ENCODE measurements around the gene IL1F10.
"Not testable (repeated sequence)": the region's sequence is repeated elsewhere in the genome, so short reads cannot be mapped to it uniquely, and the experiment has no call there.

Gene IL1F10

GRCh38 chr2:113085542-113085941 lies 17.8 kb downstream of the IL1F10 start:
- TF ChIP-seq CTCF (IDR thresholded peaks at IDR 0.05; ENCODE audit: low read length, missing control alignments): no peak
- DNase-seq (ENCODE audit: low read depth): no peak
- H3K4me3 ChIP-seq (replicated peaks; ENCODE audit: low read depth, low read length): no peak overlapping the region

- H3K4me3 ChIP-seq (replicated peaks; ENCODE audit: low read depth, low read length): no peak overlapping the region
- no peak for TF ChIP-seq CTCF (IDR thresholded peaks at IDR 0.05; ENCODE audit: low read length, missing control alignments)
- no peak for DNase-seq (ENCODE audit: low read depth)
These were observed 20.6 kb downstream of the IL1F10 start for GRCh38 chr2:113088213-113088992.

- no peak for TF ChIP-seq CTCF (IDR thresholded peaks at IDR 0.05; ENCODE audit: low read length, missing control alignments)
- no peak overlapping the region for H3K4me3 ChIP-seq (replicated peaks; ENCODE audit: low read depth, low read length)
- no peak for DNase-seq (ENCODE audit: low read depth)
These were observed 22.1 kb downstream of the IL1F10 start for GRCh38 chr2:113089916-113090315.

GRCh38 chr2:113091231-113091896 lies 23.6 kb downstream of the IL1F10 start:
- no peak overlapping the region for H3K4me3 ChIP-seq (replicated peaks; ENCODE audit: low read depth, low read length)
- no peak for TF ChIP-seq CTCF (IDR thresholded peaks at IDR 0.05; ENCODE audit: low read length, missing control alignments)
- no peak for DNase-seq (ENCODE audit: low read depth)

- no peak for DNase-seq (ENCODE audit: low read depth)
- no peak overlapping the region for H3K4me3 ChIP-seq (replicated peaks; ENCODE audit: low read depth, low read length)
- TF ChIP-seq CTCF (IDR thresholded peaks at IDR 0.05; ENCODE audit: low read length, missing control alignments): no peak
These were observed 25.3 kb downstream of the IL1F10 start for GRCh38 chr2:113092864-113093612.

GRCh38 chr2:113093613-113093977 lies 25.8 kb downstream of the IL1F10 start:
- DNase-seq (ENCODE audit: low read depth): no peak
- TF ChIP-seq CTCF (IDR thresholded peaks at IDR 0.05; ENCODE audit: low read length, missing control alignments): no peak

GRCh38 chr2:113096306-113096705 lies 28.5 kb downstream of the IL1F10 start:
- not testable (repeated sequence) for H3K4me3 ChIP-seq (replicated peaks; ENCODE audit: low read depth, low read length); DNase-seq (ENCODE audit: low read depth)

More at GRCh38 chr2:113093613-113093977, 25.8 kb downstream of the IL1F10 start:
- no peak overlapping the region for H3K4me3 ChIP-seq (replicated peaks; ENCODE audit: low read depth, low read length)

GRCh38 chr2:113096842-113097618 lies 29.3 kb downstream of the IL1F10 start:
- DNase-seq (ENCODE audit: low read depth): not testable (repeated sequence)

More at GRCh38 chr2:113096842-113097618, 29.3 kb downstream of the IL1F10 start:
- H3K4me3 ChIP-seq (replicated peaks; ENCODE audit: low read depth, low read length): not testable (repeated sequence)

Measured in fibroblast of pulmonary artery (primary cell).